Choroid plexus epithelial cell (primary cell): ENCODE data around the gene ZKSCAN5.

Experiments used
- DNase-seq: peaks from one replicate; pipeline ENCODE4 v3.0.0-alpha.2; 2010; ENCODE audit warnings: low read depth
- H3K4me3 ChIP-seq: 2 replicates; pipeline ENCODE4 v1.5.1; 2011; ENCODE audit warnings: low read depth, mild to moderate bottlenecking, control low read depth, low read length, moderate library complexity
- TF ChIP-seq, protein P1 (sequence below): conservative IDR thresholded peaks from 2 replicates; pipeline ENCODE4 v1.5.1; 2011; ENCODE audit warnings: low read depth, mild to moderate bottlenecking, control low read depth, inconsistent platforms, low read length, moderate library complexity

The ZKSCAN5 gene

DNA sequence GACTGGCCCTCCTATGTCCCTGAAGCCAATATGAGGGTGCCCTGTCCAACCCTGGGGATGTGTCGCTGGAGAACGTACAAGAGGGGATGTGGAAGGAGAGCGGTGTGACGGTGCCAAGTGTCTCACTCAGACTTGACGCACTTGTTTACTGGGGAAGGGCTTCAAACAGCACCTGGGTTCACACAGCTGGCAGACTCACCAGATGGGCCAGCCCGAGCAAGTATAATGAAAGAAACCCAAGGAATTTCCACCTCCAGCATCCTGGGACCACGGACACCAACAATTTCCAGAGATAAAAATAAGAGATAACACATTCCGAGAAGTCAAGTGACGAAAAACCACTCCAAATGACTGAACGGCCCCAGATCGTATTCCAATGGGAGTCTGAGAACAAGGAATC is 43.8 kb upstream of the ZKSCAN5 start:
- no peak overlapping the region for H3K4me3 ChIP-seq
- TF ChIP-seq, protein P1, sequence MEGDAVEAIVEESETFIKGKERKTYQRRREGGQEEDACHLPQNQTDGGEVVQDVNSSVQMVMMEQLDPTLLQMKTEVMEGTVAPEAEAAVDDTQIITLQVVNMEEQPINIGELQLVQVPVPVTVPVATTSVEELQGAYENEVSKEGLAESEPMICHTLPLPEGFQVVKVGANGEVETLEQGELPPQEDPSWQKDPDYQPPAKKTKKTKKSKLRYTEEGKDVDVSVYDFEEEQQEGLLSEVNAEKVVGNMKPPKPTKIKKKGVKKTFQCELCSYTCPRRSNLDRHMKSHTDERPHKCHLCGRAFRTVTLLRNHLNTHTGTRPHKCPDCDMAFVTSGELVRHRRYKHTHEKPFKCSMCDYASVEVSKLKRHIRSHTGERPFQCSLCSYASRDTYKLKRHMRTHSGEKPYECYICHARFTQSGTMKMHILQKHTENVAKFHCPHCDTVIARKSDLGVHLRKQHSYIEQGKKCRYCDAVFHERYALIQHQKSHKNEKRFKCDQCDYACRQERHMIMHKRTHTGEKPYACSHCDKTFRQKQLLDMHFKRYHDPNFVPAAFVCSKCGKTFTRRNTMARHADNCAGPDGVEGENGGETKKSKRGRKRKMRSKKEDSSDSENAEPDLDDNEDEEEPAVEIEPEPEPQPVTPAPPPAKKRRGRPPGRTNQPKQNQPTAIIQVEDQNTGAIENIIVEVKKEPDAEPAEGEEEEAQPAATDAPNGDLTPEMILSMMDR: no peak
- no peak for DNase-seq

- TF ChIP-seq, protein P1: peak; percentile 6
- no peak for DNase-seq
- no peak overlapping the region for H3K4me3 ChIP-seq
Observed at GRCh38 chr7:99461221-99461620, 43.2 kb upstream of the ZKSCAN5 start.

- no peak for DNase-seq
- TF ChIP-seq, protein P1: no peak
- peak overlapping the region; percentile 99 for H3K4me3 ChIP-seq
Observed at GRCh38 chr7:99465421-99465768, 39.1 kb upstream of the ZKSCAN5 start.

DNA sequence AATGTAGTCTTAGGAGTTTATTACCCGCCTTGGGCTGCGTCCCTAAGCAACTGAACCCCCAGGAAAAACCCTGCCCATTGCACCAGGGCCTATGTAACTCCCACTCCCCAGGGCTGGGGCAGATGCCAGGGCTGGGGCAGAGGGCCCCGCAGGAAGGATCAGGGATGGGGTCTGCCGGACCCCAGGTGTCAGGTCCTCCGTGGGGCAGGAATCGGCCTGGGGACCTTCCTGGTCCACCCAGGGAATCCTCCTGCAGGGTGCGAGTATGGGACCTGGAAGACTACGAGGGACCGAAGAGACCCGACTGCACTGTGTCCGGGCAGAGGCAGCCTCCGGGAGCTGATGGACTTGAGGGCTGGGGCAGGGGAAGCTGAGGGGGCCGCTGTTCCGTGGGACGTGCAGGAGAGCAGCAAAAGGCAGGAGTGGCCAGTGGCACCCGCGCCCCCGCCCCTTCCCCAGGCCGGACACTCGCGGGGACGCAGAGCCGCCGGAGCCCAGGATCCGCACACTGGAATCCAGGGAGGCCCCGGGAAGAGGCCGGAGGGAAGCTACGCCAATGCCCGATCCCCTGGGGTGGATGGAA is 36.0 kb upstream of the ZKSCAN5 start:
- H3K4me3 ChIP-seq: no peak overlapping the region
- no peak for DNase-seq
- TF ChIP-seq, protein P1: no peak

DNA sequence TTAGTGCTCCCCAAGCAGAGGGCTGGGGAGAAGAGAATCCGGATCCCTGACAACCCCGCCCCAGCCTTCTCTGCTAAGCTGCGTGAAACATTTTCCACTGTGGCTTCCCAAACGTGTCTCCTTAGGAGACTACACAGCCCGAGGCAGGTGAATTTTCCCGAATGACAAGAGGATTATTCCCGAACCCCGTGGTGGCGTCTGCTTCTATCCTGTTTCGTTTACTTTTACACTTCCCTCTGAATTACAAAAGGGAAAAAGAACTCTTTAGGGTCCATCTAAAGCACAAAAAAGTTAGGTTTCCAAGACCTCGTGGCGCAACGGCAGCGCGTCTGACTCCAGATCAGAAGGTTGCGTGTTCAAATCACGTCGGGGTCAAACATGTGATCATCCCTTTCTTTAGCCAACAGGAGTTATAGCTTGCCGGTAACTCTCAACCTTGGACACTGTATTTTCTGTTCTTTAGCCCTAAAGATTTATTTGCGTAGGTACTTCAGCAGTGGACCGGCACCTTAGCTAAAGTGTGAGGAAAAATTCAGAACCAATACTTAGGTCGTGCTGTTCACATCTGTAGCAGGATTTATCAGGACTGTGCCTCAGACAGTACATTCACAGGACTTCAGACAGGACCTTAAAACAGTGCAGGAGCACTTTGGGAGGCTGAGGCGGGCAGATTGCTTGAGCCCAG is 34.9 kb upstream of the ZKSCAN5 start:
- H3K4me3 ChIP-seq: no peak overlapping the region
- DNase-seq: peak; percentile 17
- TF ChIP-seq, protein P1: no peak

DNA sequence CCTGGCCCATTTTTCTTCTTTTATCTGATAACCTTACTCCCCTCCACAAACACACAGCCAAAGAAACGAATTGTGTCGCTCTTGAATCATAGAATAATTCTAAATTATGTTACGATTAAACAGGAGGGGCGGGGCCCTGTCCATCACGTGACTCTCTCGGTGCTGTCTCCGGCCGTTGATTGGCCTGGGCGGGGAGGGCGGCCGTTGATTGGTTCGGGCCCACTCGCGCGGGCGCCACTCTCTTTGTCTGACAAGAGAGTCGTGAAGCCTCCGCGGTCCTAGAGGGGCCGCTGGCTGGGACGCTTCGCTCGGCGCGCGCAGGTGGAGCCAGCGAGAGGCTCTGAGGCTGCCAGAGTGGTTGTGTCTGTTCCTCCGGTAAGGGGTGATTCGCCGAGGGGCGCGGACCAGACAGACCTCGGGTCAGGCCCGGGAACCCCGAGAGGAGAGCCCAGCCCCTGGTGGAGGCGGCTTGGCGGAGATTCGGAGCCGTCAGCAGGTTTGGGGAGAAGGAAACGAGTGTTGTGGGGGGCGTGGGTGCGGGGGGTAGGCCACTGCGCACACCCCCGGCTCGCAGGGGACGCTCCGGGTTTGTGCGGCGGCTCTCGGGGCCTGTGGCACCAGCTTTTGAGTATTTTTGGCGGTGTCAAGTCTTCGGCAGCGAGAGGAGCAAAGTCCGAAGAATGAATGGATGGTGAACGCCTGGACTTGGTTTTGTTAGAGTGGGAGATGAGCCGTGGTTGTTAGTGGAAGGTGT is 31.7 kb upstream of the ZKSCAN5 start, which contains the start of gene ZNF789:
Gene ZNF789 (plus strand): TSS at position 330 of the 754 bp plus-strand sequence. CDS start 3,567 bp downstream, outside the sequence.
- TF ChIP-seq, protein P1: no peak
- DNase-seq: peak; percentile 98
- H3K4me3 ChIP-seq: peak within 1 kb of the TSS; percentile 94
